ENCODE data around the gene ATP2A2.

Gene ATP2A2

GRCh38 chr12:110365489-110366320, 84.7 kb downstream of the ATP2A2 start:
- no peak for DNase-seq (ENCODE audit: low spot score)
- CTCF ChIA-PET: interaction anchor here (0.6 kb wide), 1 partner anchor 676 kb away, joined by 3 read pairs; no protein-coding TSS in a partner anchor
- no peak overlapping the region for H3K27ac ChIP-seq
- no peak for TF ChIP-seq CTCF (conservative IDR thresholded peaks at IDR 0.05; ENCODE audit: low read depth)
- POLR2A ChIA-PET (ENCODE audit: low non-redundant PET): no interaction called here

GRCh38 chr12:110366321-110367142, 85.5 kb downstream of the ATP2A2 start:
- no peak overlapping the region for H3K27ac ChIP-seq
- POLR2A ChIA-PET (ENCODE audit: low non-redundant PET): no interaction called here
- no peak for TF ChIP-seq CTCF (conservative IDR thresholded peaks at IDR 0.05; ENCODE audit: low read depth)
- DNase-seq (ENCODE audit: low spot score): no peak
- CTCF ChIA-PET: no interaction called here

- DNase-seq (ENCODE audit: low spot score): no peak
- POLR2A ChIA-PET (ENCODE audit: low non-redundant PET): no interaction called here
Measured at GRCh38 chr12:110367181-110367864, 86.3 kb downstream of the ATP2A2 start.

GRCh38 chr12:110369992-110370391, 88.9 kb downstream of the ATP2A2 start:
- ChIA-PET POLR2A (ENCODE audit: low non-redundant PET) (no interaction called here), CTCF (no interaction called here)
- H3K27ac ChIP-seq: peak overlapping the region; percentile 71
- TF ChIP-seq CTCF (conservative IDR thresholded peaks at IDR 0.05; ENCODE audit: low read depth): no peak
- DNase-seq (ENCODE audit: low spot score): no peak

More at GRCh38 chr12:110367181-110367864, 86.3 kb downstream of the ATP2A2 start:
- H3K27ac ChIP-seq: no peak overlapping the region
- no peak for TF ChIP-seq CTCF (conservative IDR thresholded peaks at IDR 0.05; ENCODE audit: low read depth)
- CTCF ChIA-PET: no interaction called here

GRCh38 chr12:110370732-110371231, 89.7 kb downstream of the ATP2A2 start:
- no peak for TF ChIP-seq CTCF (conservative IDR thresholded peaks at IDR 0.05; ENCODE audit: low read depth)
- POLR2A ChIA-PET (ENCODE audit: low non-redundant PET): interaction anchor here (0.5 kb wide), 1 partner anchor 60 kb away, joined by 6 read pairs; no protein-coding TSS in a partner anchor
- CTCF ChIA-PET: interaction anchor here (0.6 to 1.0 kb wide), 3 partner anchors 15 to 63 kb away, joined by 3 to 8 read pairs (median 4); no protein-coding TSS in a partner anchor
- peak; percentile 85 for DNase-seq (ENCODE audit: low spot score)
- peak overlapping the region; percentile 71 for H3K27ac ChIP-seq

All from RWPE1 (cell line).